GM13976 (cell line): Measurements from ENCODE around the gene NEB.
"Not testable (repeated sequence)": the region's sequence is repeated elsewhere in the genome, so short reads cannot be mapped to it uniquely, and the experiment has no call there.

Experiments
- DNase-seq: peaks from one replicate; pipeline ENCODE4 v3.0.0; 2012; ENCODE audit warnings: low spot score
- in situ Hi-C: fragments of 300-500 bp; cut with MboI; formaldehyde crosslinking; loops from one replicate; pipeline ENCODE4 v1.12.0; 2022; ENCODE audit warnings: low sequenced_read_pairs, mixed read lengths, inconsistent platforms; ENCODE audit not compliant: unreplicated experiment
- TF ChIP-seq, protein P1 (sequence below): IDR thresholded peaks from 2 replicates; pipeline ENCODE4 v1.5.1; 2012; ENCODE audit warnings: borderline replicate concordance, mild to moderate bottlenecking; ENCODE audit not compliant: insufficient read depth; ENCODE audit errors: extremely low read depth, missing control alignments, control extremely low read depth

NEB gene

DNA sequence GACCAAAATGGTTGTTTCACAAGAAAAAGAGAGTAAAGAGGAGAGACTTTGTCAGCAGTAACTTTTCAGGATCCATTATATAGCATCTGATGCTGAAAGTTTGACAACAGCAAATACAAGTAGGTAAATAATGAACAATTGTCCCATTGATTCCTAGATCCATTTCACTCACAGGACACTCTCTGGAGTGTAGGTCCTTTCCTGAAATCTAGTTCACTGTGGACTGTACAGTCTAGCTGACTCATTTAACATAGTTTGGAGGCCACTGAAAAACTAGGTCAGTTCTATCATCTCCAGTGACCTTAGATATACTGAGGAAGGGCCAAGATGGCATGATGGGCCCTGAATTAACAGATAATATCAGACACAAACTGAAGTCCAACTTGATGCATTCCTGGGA, 19.3 kb upstream of the NEB start:
- TF ChIP-seq, protein P1, sequence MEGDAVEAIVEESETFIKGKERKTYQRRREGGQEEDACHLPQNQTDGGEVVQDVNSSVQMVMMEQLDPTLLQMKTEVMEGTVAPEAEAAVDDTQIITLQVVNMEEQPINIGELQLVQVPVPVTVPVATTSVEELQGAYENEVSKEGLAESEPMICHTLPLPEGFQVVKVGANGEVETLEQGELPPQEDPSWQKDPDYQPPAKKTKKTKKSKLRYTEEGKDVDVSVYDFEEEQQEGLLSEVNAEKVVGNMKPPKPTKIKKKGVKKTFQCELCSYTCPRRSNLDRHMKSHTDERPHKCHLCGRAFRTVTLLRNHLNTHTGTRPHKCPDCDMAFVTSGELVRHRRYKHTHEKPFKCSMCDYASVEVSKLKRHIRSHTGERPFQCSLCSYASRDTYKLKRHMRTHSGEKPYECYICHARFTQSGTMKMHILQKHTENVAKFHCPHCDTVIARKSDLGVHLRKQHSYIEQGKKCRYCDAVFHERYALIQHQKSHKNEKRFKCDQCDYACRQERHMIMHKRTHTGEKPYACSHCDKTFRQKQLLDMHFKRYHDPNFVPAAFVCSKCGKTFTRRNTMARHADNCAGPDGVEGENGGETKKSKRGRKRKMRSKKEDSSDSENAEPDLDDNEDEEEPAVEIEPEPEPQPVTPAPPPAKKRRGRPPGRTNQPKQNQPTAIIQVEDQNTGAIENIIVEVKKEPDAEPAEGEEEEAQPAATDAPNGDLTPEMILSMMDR = no peak
- no peak for DNase-seq
- in situ Hi-C loops = no loop called here

DNA sequence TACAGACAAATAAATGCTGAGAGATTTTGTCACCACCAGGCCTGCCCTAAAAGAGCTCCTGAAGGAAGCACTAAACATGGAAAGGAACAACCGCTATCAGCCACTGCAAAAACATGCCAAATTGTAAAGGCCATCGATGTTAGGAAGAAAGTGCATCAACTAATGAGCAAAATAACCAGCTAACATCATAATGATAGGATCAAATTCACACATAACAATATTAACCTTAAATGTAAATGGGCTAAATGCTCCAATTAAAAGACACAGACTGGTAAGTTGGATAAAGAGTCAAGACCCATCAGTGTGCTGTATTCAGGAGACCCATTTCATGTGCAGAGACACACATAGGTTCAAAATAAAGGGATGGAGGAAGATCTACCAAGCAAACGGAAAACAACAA, 11.0 kb upstream of the NEB start:
- in situ Hi-C loops, DNase-seq: not testable (repeated sequence)

DNA sequence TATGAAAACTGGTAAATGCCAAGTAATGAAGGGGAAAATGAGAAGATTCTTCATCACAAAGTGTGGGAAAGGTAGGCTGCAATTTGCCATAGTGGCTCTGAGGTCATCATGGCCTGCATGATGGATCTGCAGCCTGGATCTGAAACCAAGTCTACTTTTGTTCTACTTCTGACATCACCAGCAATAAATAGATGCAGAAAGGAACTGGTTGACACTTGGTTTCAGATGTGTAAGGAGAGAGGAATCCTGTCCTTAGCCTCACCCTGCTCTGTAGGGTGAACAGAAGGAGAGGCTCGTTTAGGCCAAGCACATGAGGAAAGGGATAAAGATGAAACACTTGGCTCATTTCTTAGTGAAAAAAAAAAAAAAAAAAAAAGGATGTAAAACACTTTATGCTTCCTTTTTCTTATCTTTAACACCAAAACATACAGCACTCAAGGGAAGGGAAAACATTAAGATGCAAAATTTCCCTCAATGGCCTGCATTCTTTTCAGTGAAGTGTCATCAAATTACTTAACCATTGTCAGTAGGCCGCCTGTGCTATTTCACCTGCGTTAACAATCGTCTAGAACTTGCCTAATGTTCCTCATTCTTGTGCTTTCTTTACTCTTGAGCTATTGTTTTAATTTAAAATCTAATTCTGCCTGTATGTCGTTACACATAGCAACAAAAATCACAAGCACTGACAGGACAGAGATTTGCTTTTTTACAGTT, 3.9 kb downstream of the NEB start:
- peak; percentile 23 for DNase-seq
- TF ChIP-seq, protein P1 = no peak
- in situ Hi-C loops = no loop called here

DNA sequence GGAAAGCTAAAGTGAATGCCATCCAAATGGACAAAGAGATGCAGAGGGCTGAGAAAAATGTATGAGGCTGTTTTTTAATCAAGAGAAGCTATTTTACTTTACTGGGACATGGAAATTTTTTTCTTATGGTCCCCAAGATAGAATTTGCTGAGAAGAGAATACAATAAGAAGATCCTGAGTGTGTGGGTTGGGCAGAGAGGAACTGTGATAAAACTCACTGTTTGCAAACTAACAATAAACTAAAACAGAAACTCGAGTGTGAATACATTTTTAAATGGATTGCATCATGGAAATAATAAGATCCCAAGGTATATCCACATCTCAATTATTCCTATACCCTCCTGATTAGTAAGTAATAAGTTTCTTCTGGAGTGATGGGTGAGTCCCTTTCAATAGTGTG, 4.4 kb downstream of the NEB start:
- no peak for DNase-seq
- in situ Hi-C loops = no loop called here
- TF ChIP-seq, protein P1 = no peak

DNA sequence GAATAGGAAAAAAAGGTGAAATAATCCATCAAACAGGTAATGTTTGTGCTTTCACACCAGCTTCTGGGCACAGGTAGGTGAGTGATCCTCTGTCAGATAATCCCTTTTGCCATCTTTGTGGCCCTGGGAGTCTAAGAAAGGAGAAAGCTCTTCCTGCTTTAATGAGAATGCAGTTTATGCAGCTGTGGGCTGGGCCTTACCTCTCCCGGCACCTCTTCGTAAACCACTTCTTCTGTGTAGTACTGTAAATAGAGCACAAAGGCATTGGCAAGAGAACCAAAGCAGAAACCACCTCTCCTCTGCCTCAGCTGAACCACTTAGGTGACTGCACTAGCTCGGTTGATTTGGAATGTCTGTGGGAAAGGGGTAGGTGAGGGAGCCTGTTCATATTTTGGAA, 4.9 kb downstream of the NEB start:
- DNase-seq = no peak
- TF ChIP-seq, protein P1 = no peak
- in situ Hi-C loops = no loop called here

DNA sequence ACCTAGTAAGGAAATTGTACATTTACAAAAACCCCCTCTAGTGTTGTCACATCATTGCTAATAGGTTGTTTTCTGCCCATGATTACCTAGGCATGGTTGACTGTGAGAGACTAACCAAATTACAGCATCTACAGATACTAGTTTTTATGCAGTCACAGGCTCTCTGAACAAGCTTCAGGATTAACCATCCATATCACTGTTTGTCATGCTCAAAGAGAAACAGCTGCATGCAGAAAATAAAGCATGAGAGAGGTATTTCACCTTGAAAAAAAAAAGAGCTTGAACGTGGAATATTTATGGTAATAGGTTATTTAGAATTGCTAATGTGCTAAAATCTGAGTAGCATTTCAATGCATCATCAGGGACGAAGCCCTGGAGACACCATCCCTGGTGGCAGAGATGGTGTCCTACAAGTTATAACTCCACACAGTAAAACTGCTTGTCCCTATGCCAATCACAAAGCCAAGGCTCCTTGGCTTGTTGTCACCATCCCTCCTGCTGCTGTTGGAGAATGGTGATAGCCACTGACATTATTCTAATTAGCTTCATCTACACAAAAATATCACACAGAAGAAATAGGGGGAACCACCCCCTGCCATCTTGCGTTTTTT, 5.4 kb downstream of the NEB start:
- in situ Hi-C loops = no loop called here
- TF ChIP-seq, protein P1 = no peak
- DNase-seq = no peak

DNA sequence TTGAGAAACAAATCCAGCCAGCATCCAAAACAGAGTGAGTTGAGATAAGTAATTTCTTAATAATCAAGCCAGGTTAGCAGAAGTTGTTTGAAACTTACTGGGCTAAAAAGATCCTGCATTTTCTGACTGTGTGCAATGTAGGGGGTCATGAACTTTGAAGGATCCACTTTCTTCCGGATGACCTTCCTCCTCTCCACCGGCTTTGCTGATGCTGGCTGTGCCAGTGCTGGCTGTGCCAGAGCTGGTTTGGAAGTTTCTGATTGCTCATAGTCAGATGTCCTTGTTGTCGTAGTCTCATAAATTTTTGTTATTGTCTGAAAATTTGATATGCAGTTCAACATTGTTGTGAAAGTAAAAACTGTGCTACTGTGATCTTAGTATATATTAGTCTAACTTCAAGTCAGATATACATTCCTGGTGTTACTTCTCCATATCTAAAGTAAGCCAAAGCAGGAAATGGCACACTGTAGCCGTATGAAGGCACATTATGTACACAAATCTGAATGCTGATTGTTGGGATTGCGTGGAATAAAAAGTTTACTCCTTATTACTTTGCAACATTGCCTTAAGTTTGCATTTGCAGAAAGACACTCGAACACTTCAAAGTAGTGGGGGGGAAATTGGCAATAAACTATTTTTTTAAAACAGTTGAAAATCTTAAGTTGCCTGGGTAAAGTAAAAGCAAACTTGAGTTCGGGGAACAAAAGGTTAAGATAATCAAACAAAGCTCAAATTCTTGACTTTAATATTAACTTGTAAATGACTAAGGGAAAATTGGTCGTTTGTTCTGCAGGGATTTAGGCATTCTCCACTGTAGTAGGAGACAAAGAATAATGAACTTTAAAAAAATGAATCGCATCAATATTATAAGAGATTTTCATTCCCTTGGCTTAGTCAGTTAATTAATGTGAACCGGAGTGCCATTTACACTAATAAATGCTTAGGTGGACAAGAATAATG, 6.4 kb downstream of the NEB start:
- in situ Hi-C loops = no loop called here
- DNase-seq = no peak
- TF ChIP-seq, protein P1 = no peak
